ENCODE data around the gene ITGB2.

GRCh38 chr21:44940116-44940631 lies 19.5 kb upstream of the ITGB2 start:
- TF ChIP-seq POLR2A (IDR thresholded peaks at IDR 0.05; ENCODE audit: extremely low read depth, insufficient read length) (no peak), MYC (IDR thresholded peaks at IDR 0.05; ENCODE audit: low read depth, low read length) (no peak; the same call in none of the 2 replicates), CTCF (IDR thresholded peaks at IDR 0.05; ENCODE audit: low read depth, low read length) (no peak)

Measured in NB4 (cell line).